Fibroblast of upper back skin (primary cell): ENCODE measurements around the gene LSS.

ENCODE experiments used
- DNase-seq: peaks from one replicate; pipeline ENCODE4 v3.0.0-alpha.2; 2013

Gene LSS

DNA sequence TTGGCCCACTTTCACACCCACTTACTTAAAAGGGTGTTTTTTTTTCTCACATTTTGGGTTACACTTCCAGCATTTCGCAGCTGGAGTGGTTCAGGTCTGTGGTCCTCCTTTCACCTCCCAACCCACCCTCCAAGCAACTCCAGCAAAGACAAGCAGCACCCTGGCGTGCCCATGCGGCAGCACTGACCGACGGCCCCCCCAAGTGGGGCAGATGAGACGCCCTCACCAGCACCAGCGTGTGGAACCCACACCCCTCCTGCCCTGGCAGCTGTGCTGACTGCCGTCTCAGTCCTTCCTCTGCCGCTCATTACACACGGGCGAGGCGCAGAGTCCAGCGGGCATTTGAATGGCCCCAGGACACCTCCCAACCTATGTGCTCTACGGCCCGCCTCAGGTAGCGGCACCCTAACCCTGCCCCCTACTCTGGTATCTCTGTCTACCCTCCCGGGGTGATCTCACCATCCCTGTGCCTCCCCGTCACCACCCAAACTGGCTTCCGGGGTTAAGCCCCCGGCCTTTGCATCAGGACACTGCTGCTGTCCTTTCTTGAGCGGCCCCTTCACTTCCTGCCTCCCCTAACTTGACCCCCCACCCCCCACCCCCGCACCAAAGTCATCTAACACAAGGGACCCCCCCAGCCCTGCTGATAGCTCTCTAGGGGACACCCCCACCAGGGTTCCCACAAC, 10.9 kb downstream of the LSS start:
- no peak for DNase-seq

DNA sequence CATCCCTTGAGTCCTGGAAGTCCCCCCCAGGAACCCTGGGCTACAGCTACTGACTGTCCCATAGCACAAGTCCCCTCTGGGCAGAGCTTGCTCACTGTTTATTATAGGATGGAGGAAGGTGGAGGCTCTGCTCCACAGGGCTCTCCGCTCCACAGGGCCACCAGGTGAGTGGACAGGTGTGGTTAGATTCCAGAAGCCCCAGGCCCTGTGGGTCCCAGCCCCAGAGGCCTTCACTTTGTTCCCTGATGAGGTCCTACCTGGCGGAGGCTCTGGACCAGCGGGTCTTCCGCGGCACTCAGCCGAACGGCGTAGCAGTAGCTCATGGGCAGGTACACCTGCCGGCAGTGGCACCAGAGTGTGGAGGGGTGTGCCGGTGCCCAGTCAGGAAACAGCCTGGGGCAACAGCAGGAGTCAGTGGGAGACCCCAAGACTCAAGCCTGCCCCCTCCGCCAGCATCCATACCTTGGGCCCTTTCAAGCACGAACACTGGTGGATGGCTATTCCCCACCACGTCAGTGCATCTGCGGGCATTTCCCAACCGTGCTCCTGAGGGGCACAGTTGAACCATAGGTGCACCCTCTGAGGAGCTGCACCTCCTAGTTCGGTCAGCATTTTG, 12.3 kb downstream of the LSS start:
- DNase-seq = no peak

DNA sequence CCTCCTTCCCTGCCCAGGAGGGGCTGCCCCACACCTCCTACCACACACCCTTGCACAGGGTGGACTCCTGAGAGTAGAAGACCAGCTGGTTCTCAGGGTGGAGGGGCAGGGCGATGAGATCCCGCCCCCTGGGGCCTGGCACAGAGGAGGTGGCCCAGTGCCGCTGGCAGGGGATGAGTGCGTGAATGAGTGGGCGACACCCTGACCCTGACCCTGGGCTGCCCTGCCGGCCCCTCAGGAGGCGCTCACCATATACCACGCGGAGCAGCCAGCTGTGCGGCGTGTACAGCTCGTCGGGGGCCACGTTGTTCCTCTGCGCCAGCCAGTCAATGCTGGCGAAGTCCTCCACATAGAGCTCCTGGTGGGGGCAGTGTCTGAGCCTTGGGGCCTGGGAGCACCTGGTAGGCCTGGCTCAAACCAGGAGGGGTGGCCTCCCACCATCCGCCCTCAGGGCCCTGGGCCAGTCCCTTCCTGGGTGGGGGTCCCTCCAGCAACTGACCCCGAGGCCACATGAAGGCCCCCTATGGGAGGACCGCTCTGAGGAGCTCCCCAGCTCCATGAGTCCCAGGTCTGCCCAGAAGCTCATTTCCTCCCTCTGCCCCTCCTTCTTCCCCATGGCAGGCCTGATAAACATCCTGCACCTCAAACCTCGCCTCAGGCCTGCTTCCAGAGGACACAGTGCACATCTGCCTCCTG, 13.0 kb downstream of the LSS start:
- no peak for DNase-seq

DNA sequence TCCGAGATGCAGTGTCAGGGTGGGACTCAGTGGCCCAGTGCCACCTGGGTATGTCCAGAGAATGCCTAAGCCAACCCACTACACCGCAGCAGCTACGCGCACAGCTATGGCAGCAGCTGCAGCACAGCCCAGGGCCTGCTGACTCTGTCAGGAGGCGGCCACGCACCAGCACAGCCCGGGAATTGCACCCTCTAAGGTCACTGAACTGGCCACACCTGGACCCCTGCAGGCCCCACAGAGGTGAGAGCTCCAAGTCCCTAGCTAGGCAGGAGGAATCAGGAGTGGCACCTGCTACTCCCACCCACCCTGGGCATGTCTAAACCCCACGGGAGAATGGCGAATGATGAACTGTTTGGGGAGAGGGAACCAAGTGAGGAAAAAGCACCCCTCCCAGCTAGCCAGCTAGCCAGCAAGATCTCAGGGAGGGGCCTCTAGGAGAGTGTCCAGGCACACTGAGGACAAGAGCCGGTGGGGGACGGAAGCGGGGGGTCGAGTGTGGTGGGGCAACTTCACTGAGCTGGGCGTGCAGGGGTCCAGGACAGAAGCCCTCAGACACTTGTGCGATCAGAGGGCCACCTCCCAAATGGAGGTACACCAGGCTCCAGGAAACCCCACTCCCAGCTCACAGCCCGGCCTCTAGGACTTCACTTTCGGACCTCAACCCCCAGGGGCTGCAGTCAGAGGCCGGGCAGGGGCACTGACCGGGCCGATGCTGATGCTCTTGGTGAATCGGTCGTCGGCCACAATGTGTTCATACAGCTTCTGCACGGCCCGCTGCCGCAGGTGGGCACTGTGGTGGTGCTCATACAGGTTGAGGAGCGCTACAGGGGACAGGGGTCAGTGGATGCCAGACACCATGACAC, 13.9 kb downstream of the LSS start:
- DNase-seq = no peak

DNA sequence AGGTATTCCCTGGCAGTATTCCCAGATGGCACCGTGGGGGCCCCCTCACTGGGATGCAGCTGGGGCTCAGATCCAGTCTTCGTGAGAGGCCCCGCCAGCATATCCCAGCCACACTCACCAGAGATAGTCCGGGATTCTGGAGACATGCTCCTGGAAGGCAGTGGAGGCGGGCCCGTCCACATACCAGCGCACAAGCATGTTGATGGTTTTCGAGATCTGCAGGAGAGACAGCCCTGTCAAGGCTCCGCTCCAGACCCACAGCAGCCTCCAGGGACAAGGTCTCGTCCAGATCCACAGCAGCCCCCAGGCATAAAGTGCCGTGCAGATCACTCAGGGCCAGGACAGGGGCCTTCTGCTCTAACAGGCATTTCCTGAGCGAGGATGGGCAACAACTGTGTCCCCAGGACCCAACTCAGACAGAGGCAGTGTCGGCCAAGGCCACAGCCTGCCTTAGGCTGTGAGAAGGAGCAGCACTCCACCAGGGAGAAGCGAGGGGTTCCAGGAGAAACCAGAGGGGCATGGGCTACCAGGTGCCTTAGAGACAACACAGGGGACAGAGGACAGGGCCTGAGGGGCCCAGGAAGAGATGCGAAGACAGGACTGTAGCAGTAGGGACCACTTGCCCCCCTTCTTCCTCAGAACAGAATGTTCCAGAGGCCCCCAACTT, 14.8 kb downstream of the LSS start:
- DNase-seq = peak; percentile 6

DNA sequence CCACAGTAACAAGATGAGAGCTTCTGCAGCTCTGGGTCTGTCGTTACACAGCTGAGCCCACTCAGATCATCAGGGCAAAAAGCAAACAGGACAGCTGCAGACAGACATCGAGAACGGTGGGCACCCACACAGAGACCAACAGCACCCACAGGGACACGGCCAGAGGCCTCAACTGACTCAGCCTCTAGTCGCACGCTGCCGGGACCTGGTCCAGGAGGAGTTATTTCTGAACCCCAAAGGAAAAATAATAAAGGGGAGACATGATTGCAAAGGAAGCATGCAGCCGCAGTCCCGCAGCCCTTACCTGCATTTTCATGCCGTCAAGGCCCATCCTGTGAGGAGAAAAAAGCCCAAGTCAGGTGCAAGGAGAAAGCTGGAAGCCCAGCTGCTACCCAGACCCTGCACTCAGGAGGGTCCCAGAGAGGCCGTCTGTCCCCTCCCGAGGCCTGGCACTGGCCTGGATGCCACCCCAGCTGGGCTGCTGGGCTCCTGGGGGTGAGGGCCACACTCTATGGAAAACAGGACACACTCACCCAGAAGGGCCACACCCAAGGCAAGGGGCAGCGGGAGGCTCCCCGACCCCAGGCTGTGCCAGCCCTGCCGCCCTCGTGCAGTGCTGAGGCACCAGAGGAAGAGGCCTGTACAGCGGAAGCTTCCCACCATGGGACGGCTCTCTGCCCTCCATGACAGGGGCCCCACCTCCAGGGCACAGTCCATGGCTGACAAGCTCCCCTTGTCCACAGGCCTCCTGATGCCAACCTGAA, 15.7 kb downstream of the LSS start:
- no peak for DNase-seq

DNA sequence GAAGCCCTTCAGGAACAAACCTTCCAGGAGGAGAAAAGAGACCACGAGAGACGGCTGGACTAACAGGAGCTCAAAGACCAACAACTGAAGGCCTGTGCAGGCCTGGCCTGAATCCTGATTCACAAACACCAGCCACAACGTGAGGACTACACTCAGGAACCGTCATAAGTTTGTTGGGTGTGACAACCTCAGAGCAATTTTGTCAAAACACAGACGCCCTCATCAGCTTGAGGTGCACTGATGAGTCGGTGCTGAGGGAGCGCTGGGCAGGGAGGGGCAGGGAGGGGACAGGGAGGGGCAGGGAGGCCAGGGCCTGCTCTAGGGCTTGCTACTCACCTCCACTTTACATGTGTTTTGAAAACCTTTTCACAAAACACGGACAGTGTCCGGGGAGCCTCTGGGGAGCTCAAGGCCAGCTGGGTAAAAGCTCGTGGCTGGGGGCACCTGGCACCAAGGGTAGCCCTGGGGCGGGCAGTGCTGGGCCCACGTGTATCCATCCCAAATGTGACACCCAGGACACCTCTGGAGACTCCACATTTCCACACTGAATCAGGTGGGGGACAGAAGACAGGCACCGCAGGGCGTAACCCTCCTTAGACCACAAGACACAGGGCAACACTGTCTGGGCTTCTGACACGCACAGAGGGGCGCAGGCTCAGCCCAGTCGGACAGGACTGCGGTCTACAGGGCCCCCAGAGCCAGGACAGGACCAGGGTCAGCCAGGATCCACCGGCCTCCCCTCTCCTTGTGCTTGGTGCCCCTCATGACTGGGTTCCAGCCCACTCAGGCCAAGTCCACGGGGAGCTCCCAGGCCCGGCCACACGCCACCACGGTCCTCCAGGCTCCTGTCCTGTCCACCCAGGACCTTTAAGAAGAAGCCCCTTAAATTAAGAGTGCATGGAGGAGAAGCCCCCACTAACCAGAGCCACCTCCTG, 16.5 kb downstream of the LSS start:
- no peak for DNase-seq

DNA sequence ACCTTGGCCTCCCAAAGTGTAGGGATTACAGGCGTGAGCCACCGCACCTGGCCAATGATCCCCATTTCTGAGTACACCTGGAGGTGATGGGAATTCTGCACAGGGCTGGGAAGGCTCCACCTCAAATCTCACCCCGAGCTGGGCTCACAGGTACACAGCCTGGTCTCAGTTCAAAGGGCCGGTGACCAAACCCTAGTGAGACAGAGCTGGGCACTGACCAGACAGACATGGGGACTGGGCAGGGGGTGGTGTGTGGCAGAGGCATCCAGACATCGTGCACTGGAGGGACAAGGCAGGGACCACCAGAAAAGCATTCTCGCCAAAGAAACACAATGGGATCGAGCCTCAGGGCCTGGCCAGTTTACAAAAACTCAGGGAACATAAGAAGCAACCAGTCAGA, 17.2 kb downstream of the LSS start:
- no peak for DNase-seq

DNA sequence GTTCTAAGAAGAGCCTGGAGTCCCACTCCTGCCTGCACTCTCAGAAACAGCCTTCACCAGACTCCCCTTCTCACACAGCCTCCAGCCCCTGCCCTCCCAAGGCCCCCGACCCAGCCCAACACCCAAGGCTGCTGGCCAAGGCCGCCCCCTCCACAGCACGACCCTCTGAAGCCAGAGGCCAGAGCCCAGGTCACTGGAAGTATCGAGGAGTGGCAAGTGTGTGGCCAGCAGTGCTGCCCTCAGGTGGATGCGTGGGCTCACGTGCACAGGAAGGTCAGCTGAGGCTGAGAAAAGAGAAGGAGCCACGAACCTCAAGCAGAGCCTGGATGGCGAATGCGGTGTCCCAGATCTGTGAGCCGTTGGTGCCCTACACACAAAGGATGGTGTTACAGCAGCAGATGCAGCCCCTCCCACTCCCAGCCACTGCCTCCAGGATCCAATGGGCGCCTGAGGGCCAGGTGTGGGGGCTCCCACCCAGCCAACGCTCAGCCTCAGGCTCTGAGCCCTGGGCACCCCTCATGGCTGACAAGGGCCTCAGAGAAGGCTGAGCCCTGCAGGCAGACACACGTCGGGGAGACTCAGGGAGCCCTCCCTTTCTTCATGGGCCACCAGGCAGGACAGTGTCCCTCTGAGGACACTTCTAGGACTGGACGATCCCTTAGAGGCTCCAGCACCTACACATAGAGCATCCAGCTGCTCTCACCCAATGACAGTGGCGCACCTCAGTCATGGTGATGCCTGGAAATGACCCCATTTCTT, 18.0 kb downstream of the LSS start:
- no peak for DNase-seq

DNA sequence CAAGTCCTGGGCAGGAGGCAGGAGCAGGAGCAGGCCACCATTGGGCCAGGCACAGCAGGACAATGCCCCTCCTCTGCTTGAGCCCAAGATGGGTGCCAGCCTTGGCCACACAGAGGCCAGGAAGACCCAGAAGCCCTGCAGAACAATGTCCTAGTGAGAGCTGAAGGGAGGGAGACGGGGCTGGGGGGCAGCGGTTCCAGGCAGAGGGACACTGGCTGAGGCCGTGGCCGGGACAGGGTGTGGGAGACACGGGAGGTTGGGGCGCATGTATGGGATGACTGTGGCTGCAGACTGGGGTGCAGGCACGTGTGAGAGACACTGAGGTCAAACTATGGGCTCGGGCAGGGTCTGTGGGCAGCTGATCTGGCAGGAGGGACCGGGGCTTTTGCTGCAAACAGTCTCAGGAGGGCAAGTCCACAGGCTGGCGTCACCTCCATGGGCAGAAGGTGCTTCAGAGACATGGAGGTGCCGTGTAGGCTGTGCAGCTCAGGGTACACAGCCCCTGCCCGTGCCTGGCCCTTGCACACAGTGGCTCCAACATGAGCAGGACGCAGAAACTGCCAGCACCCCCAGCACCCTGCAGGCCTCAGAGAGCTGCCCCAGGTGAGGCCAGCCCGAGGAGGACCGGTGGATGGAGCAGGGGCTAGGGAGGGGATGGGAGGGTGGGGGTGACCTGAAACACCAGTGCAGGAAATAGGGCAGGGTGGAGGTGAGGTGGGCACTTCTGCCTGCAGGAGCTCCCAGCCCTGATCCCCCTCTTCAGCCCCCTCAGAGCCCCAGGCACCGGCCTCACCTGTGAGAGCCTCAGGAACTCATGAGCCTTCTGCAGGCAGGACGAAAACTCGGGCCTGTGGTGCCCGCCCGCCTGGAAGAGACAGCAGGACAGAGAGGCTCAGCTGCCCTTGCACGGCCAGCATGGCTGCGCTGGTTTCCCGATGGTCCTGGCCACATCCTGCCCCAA, 19.5 kb downstream of the LSS start:
- no peak for DNase-seq

DNA sequence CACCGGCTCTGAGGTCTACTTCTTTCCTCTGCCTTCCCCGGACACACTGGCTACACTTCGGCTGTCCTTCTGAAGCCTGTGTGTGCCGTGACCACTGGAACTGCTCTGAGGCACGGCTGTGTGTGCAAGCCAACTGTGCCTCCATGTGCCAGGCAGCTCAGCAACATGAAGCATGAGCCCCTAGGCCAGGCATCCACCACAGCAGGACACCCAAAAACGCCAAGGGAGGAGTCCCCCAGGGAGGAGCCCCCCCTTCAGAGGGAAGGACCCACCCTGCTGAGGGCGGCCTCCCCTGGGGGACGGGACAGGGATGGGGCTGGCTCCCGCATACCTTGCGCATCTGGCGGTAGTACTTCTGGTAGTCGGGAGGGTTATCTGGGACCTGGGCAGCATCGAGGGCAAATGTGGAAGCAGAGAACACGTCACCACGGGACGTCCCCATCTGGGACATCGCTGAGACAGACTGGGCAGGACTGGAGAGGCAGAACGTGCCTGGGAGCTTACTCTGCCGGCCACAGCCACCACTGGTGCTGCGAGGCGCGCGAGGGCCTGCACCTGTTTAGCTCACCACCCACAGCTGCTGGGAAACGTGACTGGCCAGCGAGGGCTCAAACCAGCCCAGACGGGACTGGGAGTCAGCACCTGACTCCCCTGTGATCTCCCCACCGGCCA, 20.5 kb downstream of the LSS start:
- no peak for DNase-seq

DNA sequence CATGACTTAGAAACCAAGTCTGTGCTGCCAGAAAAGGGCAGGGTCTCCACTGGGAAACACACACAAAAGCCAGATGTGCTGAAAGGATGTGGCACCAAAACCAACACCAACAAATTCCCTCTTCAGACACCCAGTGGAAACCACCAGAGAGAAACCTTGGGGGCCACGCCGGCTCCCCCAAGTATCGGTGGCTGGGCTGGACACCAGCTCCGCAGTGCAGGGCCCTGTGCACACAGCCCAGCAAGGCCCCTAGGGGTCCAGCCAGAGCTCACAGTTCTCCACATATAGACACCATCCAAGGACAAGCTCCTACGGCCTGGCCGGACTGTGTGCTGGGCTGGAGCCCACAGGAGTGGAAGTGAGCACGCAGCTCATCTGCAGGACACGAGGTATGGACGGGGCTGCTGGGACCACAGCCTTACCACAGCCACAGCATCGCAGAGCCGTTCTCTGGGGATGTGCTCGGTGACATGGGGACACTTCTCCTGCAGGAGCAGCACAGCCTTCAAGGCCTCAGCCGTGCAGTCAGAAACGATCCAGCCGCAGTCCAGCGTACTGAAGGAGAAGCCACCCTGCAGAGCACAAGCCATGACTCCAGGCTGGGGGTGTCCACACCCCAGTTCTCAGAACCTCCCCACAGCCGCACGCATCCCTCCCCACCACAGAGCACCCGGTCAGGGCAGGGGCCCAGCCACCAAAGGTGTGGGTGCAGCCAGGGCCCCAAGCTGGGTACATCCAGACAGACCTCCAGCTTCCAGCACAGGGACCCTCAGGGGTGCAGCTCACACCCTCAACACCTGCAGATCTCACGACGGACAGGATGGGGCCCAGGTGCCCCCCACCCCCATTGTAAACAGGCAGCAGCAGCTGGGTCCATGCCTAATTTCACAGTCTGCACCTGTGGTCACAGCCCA, 21.3 kb downstream of the LSS start:
- DNase-seq = no peak

DNA sequence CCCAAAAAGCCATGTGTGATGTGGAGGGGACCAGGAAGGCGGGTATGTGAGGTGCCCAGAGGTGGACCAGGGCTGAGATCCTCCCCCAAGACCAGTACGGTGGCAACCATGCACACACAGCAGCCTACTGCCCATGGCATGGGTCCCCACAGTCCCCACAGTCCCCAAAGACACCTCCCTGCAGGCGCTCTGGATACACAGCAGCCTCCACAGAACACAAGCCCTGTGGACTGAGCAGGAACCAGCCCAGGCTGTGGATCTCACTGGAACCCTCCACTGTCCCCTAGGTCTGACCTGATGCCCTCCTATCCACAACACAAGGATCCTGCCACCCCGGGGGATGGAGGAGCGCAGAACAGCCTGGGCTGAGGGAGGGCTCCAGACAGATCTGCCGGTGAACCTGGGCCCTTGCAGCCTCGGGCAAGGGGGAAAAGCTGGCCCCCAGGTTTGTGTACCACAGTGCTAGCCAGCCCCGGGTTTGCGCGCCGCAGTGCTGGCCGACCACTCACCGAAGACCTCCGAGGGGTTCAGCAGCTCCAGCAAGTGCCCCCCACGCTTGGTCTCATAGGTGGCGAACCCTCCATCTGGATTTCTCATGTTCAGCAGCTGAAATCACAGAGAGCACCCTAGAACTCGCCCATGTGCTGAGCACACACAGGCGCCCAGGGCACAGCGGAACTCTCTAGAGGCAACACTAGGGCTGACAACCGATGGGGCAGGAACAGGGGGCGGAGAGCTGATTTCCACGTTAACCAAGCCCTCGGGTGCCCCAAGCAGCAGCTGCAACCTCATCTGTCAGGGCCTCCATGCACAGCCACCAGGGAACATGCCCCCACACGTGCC, 22.2 kb downstream of the LSS start:
- DNase-seq = no peak

DNA sequence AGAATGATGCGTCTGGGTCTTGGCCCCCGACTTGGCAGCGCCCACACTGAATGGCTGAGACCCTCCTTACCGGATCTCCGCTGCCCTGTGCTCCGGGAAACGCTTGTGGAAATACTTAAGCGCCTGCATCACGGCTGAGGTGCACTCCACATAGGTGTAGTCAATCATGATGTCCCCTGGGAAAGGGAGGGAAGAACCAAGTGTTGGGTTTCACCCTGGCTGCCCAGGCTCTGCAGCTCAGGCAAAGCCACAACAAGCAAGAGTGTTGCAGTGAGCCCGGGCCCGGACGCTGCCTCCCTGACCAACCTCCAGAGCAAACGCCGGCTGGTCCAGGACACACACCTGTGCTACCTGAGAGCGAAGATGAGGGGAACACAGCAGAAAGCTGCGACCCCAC, 22.8 kb downstream of the LSS start:
- no peak for DNase-seq

DNA sequence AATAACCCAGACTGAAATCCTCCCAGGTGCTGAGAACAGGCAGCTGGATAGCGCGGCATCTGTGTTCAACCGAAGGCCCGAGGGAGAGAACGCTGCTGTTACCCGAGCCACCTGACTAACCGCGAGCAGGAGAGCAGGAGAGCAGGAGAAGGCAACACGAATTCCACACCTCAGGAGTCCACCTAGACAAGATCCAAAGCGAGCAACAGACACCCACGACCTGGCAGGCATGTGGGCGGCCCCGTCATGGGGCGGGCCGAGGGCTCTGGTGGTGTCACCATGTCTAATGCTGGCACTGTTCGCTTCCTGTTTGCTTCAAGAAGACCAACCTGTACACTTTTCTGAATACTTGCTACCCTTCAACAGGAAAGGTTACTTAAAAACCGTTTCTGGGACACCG, 23.4 kb downstream of the LSS start:
- no peak for DNase-seq

DNA sequence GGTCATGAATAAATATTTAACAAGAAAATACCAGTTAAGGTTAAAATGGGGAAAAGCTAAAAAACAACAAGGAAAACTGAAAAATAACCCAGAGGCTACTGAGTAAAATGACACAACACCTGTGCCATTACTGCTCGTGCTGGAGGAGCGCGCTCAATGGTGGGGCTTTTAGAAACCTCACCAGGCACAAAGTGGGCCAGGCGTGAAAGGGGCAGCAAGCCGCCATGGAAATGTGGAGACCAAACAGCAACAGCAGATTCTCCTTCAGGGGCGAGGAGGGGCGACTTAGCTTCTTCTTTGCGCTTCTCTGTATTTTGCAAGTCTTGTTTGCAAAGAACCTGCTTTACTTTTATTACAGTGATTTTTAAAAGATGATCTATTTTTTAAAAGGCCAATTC, 25.4 kb downstream of the LSS start:
- DNase-seq = no peak
